Measurements from ENCODE around the gene ZFP36L1.
A peak's percentile ranks its signal among the peaks of the same experiment; 100 is the strongest.

ZFP36L1 gene

DNA sequence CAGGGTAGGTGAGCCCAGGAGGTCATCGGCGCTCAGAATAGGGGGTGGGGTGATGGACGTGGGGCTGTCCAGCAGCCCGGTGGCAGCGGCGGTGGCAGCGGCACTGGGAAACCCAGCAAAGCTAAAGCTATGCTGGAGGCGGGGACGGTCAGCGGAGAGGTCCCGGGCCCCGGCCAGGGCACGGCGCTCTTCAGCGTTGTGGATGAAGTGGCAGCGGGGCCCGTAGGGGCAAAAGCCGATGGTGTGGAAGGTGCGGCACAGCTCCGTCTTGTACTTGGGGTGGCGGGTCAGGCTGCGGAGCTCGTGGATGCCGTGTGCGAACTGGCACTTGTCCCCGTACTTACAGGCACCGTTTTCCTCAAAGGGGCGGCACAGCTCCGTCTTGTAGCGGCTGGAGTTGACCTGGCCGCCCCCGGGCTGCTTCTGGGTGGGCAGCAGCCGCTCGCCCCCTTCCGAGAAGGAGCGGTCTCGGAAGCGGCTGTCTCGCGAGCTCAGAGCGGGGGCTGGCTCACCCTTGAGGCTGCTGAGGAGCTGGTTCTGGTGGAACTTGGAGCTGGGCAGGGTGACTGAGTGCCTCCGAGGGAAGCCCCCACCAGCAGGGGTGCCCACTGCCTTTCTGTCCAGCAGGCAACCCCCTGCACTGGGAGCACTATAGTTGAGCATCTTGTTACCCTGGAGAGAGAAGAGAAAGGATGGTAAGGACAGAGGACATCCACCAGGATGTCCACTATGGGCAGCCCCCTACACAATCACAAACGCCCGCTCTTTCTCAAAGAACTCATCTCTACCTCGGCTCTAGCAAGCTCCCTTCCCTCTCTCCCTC lies 2.8 kb downstream of the ZFP36L1 start (continued):
- TF ChIP-seq, protein P1, sequence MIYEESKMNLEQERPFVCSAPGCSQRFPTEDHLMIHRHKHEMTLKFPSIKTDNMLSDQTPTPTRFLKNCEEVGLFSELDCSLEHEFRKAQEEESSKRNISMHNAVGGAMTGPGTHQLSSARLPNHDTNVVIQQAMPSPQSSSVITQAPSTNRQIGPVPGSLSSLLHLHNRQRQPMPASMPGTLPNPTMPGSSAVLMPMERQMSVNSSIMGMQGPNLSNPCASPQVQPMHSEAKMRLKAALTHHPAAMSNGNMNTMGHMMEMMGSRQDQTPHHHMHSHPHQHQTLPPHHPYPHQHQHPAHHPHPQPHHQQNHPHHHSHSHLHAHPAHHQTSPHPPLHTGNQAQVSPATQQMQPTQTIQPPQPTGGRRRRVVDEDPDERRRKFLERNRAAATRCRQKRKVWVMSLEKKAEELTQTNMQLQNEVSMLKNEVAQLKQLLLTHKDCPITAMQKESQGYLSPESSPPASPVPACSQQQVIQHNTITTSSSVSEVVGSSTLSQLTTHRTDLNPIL (CRISPR knock-in tag; IDR thresholded peaks at IDR 0.05; ENCODE audit: low read depth) = no peak
- no peak for TF ChIP-seq TOX (CRISPR knock-in tag; IDR thresholded peaks at IDR 0.05; ENCODE audit: borderline replicate concordance)

DNA sequence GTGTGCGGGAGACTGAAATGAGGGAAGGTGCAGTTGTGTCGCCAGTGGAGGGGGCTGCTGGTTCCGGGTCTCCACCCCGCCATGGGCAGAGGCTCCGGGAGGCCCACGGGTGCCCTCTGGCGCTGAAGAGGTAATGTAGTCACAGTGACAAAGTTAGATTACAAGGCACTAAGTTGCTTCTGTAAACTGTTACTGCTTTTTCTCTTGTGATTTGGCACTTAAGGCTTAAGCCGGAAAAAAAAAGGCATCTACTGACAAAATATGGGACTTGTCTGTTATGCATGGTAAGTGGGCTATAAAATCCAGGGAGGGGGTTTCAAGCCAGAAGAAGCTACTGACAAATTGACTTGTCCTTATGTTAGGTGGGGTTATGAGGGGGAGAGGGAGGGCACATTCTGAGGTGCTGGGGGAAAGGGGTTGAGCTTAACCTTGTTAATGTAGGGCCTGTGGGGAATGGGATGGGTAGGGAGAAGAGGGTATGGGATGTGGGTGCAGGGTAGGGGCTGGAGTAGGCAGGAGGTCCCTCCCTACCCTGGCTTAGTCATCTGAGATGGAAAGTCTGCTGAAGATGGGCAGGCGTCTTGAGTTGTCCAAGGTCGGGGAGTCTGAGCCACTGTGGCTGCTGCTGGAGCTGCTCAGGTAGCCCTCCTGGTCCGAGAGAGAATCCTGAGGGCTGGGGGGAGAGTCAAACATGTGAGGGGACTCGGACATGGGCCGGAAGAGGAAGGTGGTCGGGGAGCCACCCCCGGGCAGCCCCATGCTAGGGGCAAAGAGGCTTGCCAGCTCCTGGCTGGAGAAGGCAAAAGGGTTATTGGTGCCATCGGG lies 3.7 kb downstream of the ZFP36L1 start:
- TF ChIP-seq RARB (CRISPR knock-in tag; IDR thresholded peaks at IDR 0.05) = no peak
- TF ChIP-seq PPARA (CRISPR knock-in tag; IDR thresholded peaks at IDR 0.05; ENCODE audit: borderline replicate concordance) = no peak
- no peak for TF ChIP-seq ZFP30 (CRISPR knock-in tag; IDR thresholded peaks at IDR 0.05)
- TF ChIP-seq TCF4 (CRISPR knock-in tag; IDR thresholded peaks at IDR 0.05; ENCODE audit: borderline replicate concordance) = no peak
- TF ChIP-seq ZNF8 (CRISPR knock-in tag; IDR thresholded peaks at IDR 0.05) = no peak
- no peak for TF ChIP-seq GLIS3 (CRISPR knock-in tag; IDR thresholded peaks at IDR 0.05)
- TF ChIP-seq, protein P2, sequence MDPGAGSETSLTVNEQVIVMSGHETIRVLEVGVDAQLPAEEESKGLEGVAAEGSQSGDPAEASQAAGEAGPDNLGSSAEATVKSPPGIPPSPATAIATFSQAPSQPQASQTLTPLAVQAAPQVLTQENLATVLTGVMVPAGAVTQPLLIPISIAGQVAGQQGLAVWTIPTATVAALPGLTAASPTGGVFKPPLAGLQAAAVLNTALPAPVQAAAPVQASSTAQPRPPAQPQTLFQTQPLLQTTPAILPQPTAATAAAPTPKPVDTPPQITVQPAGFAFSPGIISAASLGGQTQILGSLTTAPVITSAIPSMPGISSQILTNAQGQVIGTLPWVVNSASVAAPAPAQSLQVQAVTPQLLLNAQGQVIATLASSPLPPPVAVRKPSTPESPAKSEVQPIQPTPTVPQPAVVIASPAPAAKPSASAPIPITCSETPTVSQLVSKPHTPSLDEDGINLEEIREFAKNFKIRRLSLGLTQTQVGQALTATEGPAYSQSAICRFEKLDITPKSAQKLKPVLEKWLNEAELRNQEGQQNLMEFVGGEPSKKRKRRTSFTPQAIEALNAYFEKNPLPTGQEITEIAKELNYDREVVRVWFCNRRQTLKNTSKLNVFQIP (CRISPR knock-in tag; IDR thresholded peaks at IDR 0.05; ENCODE audit: borderline replicate concordance, low read depth) = no peak
- TF ChIP-seq ESRRG (CRISPR knock-in tag; IDR thresholded peaks at IDR 0.05) = no peak
- TF ChIP-seq ZNF70 (CRISPR knock-in tag; IDR thresholded peaks at IDR 0.05) = no peak
- no peak for TF ChIP-seq TSHZ2 (CRISPR knock-in tag; IDR thresholded peaks at IDR 0.05)
- no peak for TF ChIP-seq ZNF565 (CRISPR knock-in tag; conservative IDR thresholded peaks at IDR 0.05; ENCODE audit: low read depth)
- no peak for TF ChIP-seq ARNTL (CRISPR knock-in tag; IDR thresholded peaks at IDR 0.05; ENCODE audit: borderline replicate concordance, low read depth)
- peak; percentile 75 for ATAC-seq

- no peak for TF ChIP-seq PATZ1 (CRISPR knock-in tag; IDR thresholded peaks at IDR 0.05; ENCODE audit: borderline replicate concordance)
- TF ChIP-seq ZFP3 (CRISPR knock-in tag; IDR thresholded peaks at IDR 0.05) = no peak
- TF ChIP-seq ZFP30 (CRISPR knock-in tag; IDR thresholded peaks at IDR 0.05) = no peak
- no peak for TF ChIP-seq CSDC2 (CRISPR knock-in tag; IDR thresholded peaks at IDR 0.05)
- TF ChIP-seq ZC3H10 (CRISPR knock-in tag; IDR thresholded peaks at IDR 0.05) = no peak
- TF ChIP-seq TOX (CRISPR knock-in tag; IDR thresholded peaks at IDR 0.05; ENCODE audit: borderline replicate concordance) = no peak
- no peak for TF ChIP-seq ARNTL (CRISPR knock-in tag; IDR thresholded peaks at IDR 0.05; ENCODE audit: borderline replicate concordance, low read depth)
- TF ChIP-seq ZNF8 (CRISPR knock-in tag; IDR thresholded peaks at IDR 0.05) = no peak
- TF ChIP-seq OSR1 (CRISPR knock-in tag; IDR thresholded peaks at IDR 0.05) = no peak
- no peak for TF ChIP-seq ESRRG (CRISPR knock-in tag; IDR thresholded peaks at IDR 0.05)
- TF ChIP-seq, protein P3, sequence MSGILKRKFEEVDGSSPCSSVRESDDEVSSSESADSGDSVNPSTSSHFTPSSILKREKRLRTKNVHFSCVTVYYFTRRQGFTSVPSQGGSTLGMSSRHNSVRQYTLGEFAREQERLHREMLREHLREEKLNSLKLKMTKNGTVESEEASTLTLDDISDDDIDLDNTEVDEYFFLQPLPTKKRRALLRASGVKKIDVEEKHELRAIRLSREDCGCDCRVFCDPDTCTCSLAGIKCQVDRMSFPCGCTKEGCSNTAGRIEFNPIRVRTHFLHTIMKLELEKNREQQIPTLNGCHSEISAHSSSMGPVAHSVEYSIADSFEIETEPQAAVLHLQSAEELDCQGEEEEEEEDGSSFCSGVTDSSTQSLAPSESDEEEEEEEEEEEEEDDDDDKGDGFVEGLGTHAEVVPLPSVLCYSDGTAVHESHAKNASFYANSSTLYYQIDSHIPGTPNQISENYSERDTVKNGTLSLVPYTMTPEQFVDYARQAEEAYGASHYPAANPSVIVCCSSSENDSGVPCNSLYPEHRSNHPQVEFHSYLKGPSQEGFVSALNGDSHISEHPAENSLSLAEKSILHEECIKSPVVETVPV (CRISPR knock-in tag; IDR thresholded peaks at IDR 0.05) = no peak
- TF ChIP-seq TSHZ2 (CRISPR knock-in tag; IDR thresholded peaks at IDR 0.05) = no peak
- no peak for TF ChIP-seq TCF4 (CRISPR knock-in tag; IDR thresholded peaks at IDR 0.05; ENCODE audit: borderline replicate concordance)
- TF ChIP-seq ISL1 (CRISPR knock-in tag; IDR thresholded peaks at IDR 0.05) = no peak
- TF ChIP-seq BACH2 (CRISPR knock-in tag; IDR thresholded peaks at IDR 0.05; ENCODE audit: borderline replicate concordance) = no peak
- no peak for TF ChIP-seq ZNF70 (CRISPR knock-in tag; IDR thresholded peaks at IDR 0.05)
- no peak for TF ChIP-seq GLIS3 (CRISPR knock-in tag; IDR thresholded peaks at IDR 0.05)
- no peak for TF ChIP-seq PPARA (CRISPR knock-in tag; IDR thresholded peaks at IDR 0.05; ENCODE audit: borderline replicate concordance)
- ATAC-seq = no peak
These were observed 4.4 kb downstream of the ZFP36L1 start for GRCh38 chr14:68788275-68788995.

All from SK-N-SH treated with all-trans-retinoic acid at 6 μM for 48 hours (cell line).